ENCODE results near the gene TDRD7. TPM values are rescaled to one million over a fixed set of nuclear protein-coding genes. Genes with fewer than 3 reads are reported as not detected.

The TDRD7 gene
- total RNA-seq, 4 donors from 2014 or later = 3.6 to 19.4 (median 14.8) TPM

GRCh38 chr9:97365634-97366033, 46.3 kb upstream of the TDRD7 start:
- no peak for DNase-seq
- no peaks in the 10 kb centered on the region for H3K4me1 ChIP-seq
- no peaks in the 10 kb centered on the region for H3K27me3 ChIP-seq
- no peaks in the 10 kb centered on the region for H3K36me3 ChIP-seq
- H3K9me3 ChIP-seq = no peaks in the 10 kb centered on the region
- no peak overlapping the region for H3K27ac ChIP-seq
- intact Hi-C loops (cut with DNase I; ENCODE audit: low total_unique reads) = no loop called here
- no peak overlapping the region for H3K4me3 ChIP-seq
- TF ChIP-seq CTCF (IDR thresholded peaks at IDR 0.05) (no peak), POLR2A (IDR thresholded peaks at IDR 0.05) (no peak)

GRCh38 chr9:97366476-97366875, 45.4 kb upstream of the TDRD7 start:
- TF ChIP-seq POLR2A (IDR thresholded peaks at IDR 0.05) = no peak
- TF ChIP-seq CTCF (IDR thresholded peaks at IDR 0.05) = no peak
- intact Hi-C loops (cut with DNase I; ENCODE audit: low total_unique reads) = no loop called here
- Histone ChIP-seq H3K9me3 (no peaks in the 10 kb centered on the region), H3K27ac (no peak overlapping the region), H3K36me3 (no peaks in the 10 kb centered on the region), H3K4me1 (no peaks in the 10 kb centered on the region), H3K4me3 (no peak overlapping the region), H3K27me3 (no peaks in the 10 kb centered on the region)
- no peak for DNase-seq

GRCh38 chr9:97366889-97367288, 45.0 kb upstream of the TDRD7 start:
- intact Hi-C loops (cut with DNase I; ENCODE audit: low total_unique reads) = no loop called here
- Histone ChIP-seq H3K9me3 (no peaks in the 10 kb centered on the region), H3K4me1 (no peaks in the 10 kb centered on the region), H3K27ac (no peak overlapping the region), H3K27me3 (no peaks in the 10 kb centered on the region), H3K4me3 (no peak overlapping the region), H3K36me3 (no peaks in the 10 kb centered on the region)
- no peak for DNase-seq
- TF ChIP-seq CTCF (IDR thresholded peaks at IDR 0.05) (no peak), POLR2A (IDR thresholded peaks at IDR 0.05) (no peak)

GRCh38 chr9:97367729-97368128, 44.2 kb upstream of the TDRD7 start:
- H3K27ac ChIP-seq = no peak overlapping the region
- no peaks in the 10 kb centered on the region for H3K36me3 ChIP-seq
- H3K4me3 ChIP-seq = no peak overlapping the region
- intact Hi-C loops (cut with DNase I; ENCODE audit: low total_unique reads) = no loop called here
- H3K9me3 ChIP-seq = no peaks in the 10 kb centered on the region
- DNase-seq = no peak
- H3K27me3 ChIP-seq = no peaks in the 10 kb centered on the region
- no peak for TF ChIP-seq POLR2A (IDR thresholded peaks at IDR 0.05)
- TF ChIP-seq CTCF (IDR thresholded peaks at IDR 0.05) = no peak
- H3K4me1 ChIP-seq = no peaks in the 10 kb centered on the region

- Histone ChIP-seq H3K4me1 (no peaks in the 10 kb centered on the region), H3K27ac (no peak overlapping the region), H3K36me3 (no peaks in the 10 kb centered on the region), H3K27me3 (no peaks in the 10 kb centered on the region), H3K4me3 (no peak overlapping the region), H3K9me3 (no peaks in the 10 kb centered on the region)
- no peak for TF ChIP-seq POLR2A (IDR thresholded peaks at IDR 0.05)
- no peak for TF ChIP-seq CTCF (IDR thresholded peaks at IDR 0.05)
- no peak for DNase-seq
- intact Hi-C loops (cut with DNase I; ENCODE audit: low total_unique reads) = no loop called here
These were observed 42.9 kb upstream of the TDRD7 start for GRCh38 chr9:97368964-97369363.
